Activated CD8-positive, alpha-beta memory T cell treated with anti-CD3 and anti-CD28 coated beads, Interleukin-2, amount 10 ng/mL, durations not matched to agents 7 days and 5 days (primary cell): ENCODE results near the gene TMEM143. TPM values are rescaled to one million over a fixed set of nuclear protein-coding genes. Genes with fewer than 3 reads are reported as not detected.
"Not testable (repeated sequence)": the region's sequence is repeated elsewhere in the genome, so short reads cannot be mapped to it uniquely, and the experiment has no call there.

Experiments
- ATAC-seq: fragments of 150-1000 bp; cut with Tn5 transposase; one replicate; pipeline ENCODE4 v1.10.0; 2021; ENCODE audit warnings: moderate library complexity
- CTCF ChIA-PET: fragments of 350-600 bp; sonication (Branson Sonifier 250); formaldehyde crosslinking; loops from one replicate; lab custom pipeline; 2021; ENCODE audit warnings: antibody characterized with exemption; lab: Charles Lee
- DNase-seq: peaks from one replicate; pipeline ENCODE4 v3.0.0-alpha.2; 2020
- H3K27ac Mint-ChIP-seq: one replicate; pipeline ENCODE4 v1.8.0; 2021; ENCODE audit warnings: mild to moderate bottlenecking, mixed read lengths
- H3K27me3 Mint-ChIP-seq: one replicate; pipeline ENCODE4 v1.8.0; 2021; ENCODE audit warnings: mixed read lengths
- H3K36me3 Mint-ChIP-seq: one replicate; pipeline ENCODE4 v1.8.0; 2021; ENCODE audit warnings: mild to moderate bottlenecking, mixed read lengths
- H3K4me1 Mint-ChIP-seq: one replicate; pipeline ENCODE4 v1.8.0; 2021; ENCODE audit warnings: mixed read lengths
- H3K4me3 Mint-ChIP-seq: one replicate; pipeline ENCODE4 v1.8.0; 2021; ENCODE audit warnings: mild to moderate bottlenecking, moderate library complexity, mixed read lengths
- H3K9me3 Mint-ChIP-seq: one replicate; pipeline ENCODE4 v1.8.0; 2022; ENCODE audit warnings: low read depth, mixed read lengths
- total RNA-seq, 2 experiments: library from RNA; stranded (reverse); gene quantifications; one replicate each; pipeline ENCODE4 v1.2.3, GENCODE V29; 2021

Gene TMEM143
- total RNA-seq, 2 experiments from 2014 or later, result 16.7 to 22.3 TPM

DNA sequence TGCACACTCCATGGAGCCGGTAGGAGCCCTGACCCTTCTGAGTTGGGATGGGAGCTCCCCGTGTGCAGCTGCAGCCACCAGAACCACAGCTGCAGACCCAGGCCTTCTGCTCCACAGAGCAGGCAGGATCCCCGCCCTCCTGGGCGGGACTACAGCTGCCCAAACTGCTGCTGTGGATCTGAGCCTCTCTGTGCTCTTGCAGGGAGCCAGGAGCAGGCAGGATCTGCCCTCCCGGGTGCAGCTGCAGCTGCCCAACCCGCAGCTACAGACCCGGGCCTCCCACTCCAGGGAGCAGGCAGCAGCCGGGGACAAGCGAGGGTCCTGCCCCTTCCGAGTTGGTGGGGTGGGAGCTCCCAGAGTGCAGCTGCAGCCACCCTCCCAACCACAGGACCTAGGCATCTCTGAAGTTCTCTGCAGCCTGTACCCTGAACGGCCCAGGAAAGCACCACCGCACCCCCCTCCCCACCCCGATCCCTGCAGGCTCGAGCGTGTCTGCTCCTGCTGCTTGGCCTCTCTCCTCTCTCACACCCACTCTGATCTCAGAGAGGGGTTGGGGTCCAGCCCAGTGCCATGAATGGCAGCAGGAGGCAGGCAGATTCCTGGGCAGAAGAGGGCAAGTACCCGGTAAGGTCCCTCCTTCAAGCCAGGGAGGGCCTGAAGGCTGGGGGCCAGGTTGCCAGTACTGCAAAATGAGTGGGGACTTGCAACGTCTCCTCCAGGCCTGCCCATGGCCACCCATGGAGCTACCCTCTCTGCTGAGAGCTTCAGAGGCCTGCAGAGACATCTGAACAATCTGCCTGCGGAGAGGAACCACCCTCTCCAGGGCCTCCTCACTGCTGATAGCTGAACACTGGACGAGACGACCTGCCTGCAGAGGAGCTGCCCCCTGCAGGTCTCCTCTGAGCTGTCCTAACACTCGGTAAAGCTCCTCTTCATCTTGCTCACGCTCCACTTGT, 54.8 kb downstream of the TMEM143 start:
- CTCF ChIA-PET, result interaction anchor here (1.2 to 1.6 kb wide), 4 partner anchors 9 to 54 kb away, joined by 3 to 6 read pairs (median 4); no protein-coding TSS in a partner anchor
- H3K4me1 Mint-ChIP-seq, result no peaks in the 10 kb centered on the region

DNA sequence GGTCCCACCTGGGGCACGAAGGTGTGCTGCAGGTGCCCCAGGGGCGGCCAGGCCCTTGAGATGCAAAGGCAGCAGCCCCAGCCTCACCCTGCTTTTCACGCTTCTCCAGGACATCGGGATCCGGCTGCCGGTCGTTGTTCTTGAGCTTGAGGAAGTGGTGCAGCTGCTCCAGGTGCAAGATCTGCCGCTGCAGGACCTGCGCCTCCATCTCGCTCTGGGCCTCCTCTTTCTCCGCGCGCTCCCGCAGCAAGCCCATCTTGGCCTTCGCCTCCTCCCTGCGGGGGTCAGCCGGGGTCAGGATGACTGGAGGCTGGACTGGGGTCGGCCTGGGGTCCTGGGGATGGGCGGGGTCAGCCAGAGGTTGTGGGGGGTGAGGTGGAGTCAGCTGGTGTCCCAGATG, 59.9 kb downstream of the TMEM143 start:
- no peaks in the 10 kb centered on the region for H3K9me3 Mint-ChIP-seq
- H3K4me3 Mint-ChIP-seq, result no peak overlapping the region
- DNase-seq (no peak), ATAC-seq (no peak)
- H3K4me1 Mint-ChIP-seq, result no peaks in the 10 kb centered on the region
- no peaks in the 10 kb centered on the region for H3K36me3 Mint-ChIP-seq
- peaks cover 5% of the 10 kb centered on the region for H3K27me3 Mint-ChIP-seq
- no peak overlapping the region for H3K27ac Mint-ChIP-seq
- CTCF ChIA-PET, result interaction anchor here (1.1 kb wide), 1 partner anchor 14 kb away, joined by 3 read pairs; no protein-coding TSS in a partner anchor

More for the DNA sequence above, 54.8 kb downstream of the TMEM143 start:
- peaks cover 5% of the 10 kb centered on the region for H3K27me3 Mint-ChIP-seq
- no peaks in the 10 kb centered on the region for H3K36me3 Mint-ChIP-seq
- H3K4me3 Mint-ChIP-seq, result no peak overlapping the region
- ATAC-seq (no peak), DNase-seq (no peak)
- H3K9me3 Mint-ChIP-seq, result no peaks in the 10 kb centered on the region
- H3K27ac Mint-ChIP-seq, result no peak overlapping the region

GRCh38 chr19:48303367-48303766, 60.4 kb downstream of the TMEM143 start:
- no peak for ATAC-seq
- Mint-ChIP-seq H3K27me3 (peaks cover 5% of the 10 kb centered on the region), H3K4me3 (no peak overlapping the region), H3K27ac (no peak overlapping the region), H3K36me3 (no peaks in the 10 kb centered on the region), H3K9me3 (no peaks in the 10 kb centered on the region), H3K4me1 (no peaks in the 10 kb centered on the region)
- no peak for DNase-seq
- CTCF ChIA-PET, result no interaction called here

- no peaks in the 10 kb centered on the region for H3K4me1 Mint-ChIP-seq
- CTCF ChIA-PET, result no interaction called here
- H3K27ac Mint-ChIP-seq, result no peak overlapping the region
- DNase-seq (no peak), ATAC-seq (no peak)
- H3K9me3 Mint-ChIP-seq, result no peaks in the 10 kb centered on the region
- H3K27me3 Mint-ChIP-seq, result peaks cover 5% of the 10 kb centered on the region
- no peak overlapping the region for H3K4me3 Mint-ChIP-seq
- no peaks in the 10 kb centered on the region for H3K36me3 Mint-ChIP-seq
Observed at GRCh38 chr19:48302600-48302959, 61.2 kb downstream of the TMEM143 start.

DNA sequence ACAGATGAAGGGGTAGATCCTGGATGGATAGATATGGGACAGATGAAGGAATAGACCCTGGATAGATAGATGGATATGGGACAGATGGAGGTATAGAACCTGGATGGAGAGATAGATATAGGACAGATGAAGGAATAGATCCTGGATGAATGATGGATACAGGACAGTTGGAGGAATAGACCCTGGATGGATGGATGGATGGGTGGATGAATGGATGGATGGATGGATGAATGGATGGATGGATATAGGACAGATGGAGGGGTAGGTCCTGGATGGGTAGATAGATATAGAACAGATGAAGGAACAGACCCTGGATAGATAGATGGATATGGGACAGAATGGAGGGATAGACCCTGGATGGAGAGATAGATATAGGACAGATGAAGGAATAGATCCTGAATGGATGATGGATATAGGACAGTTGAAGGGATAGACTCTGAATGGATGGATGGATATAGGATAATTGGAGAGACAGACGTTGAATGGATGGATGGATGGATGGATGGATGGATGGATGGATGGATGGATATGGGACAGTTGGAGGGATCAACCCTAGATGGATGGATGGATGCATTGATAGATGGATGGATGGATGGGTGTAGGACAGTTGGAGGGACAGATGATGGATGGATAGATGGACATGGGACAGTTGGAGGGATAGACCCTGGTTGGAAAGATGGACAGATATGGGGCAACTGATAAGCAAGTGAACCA, 61.7 kb downstream of the TMEM143 start:
- ATAC-seq, result no peak
- H3K36me3 Mint-ChIP-seq, result no peaks in the 10 kb centered on the region
- no peaks in the 10 kb centered on the region for H3K9me3 Mint-ChIP-seq
- no peak for DNase-seq
- CTCF ChIA-PET, result no interaction called here
- H3K27me3 Mint-ChIP-seq, result peaks cover 5% of the 10 kb centered on the region
- H3K4me1 Mint-ChIP-seq, result no peaks in the 10 kb centered on the region
- H3K27ac Mint-ChIP-seq, result no peak overlapping the region
- no peak overlapping the region for H3K4me3 Mint-ChIP-seq

- no peaks in the 10 kb centered on the region for H3K9me3 Mint-ChIP-seq
- DNase-seq (no peak), ATAC-seq (no peak)
- H3K4me1 Mint-ChIP-seq, result no peaks in the 10 kb centered on the region
- no peaks in the 10 kb centered on the region for H3K27me3 Mint-ChIP-seq
- no peaks in the 10 kb centered on the region for H3K36me3 Mint-ChIP-seq
- no peak overlapping the region for H3K27ac Mint-ChIP-seq
- H3K4me3 Mint-ChIP-seq, result no peak overlapping the region
- CTCF ChIA-PET, result no interaction called here
Observed at GRCh38 chr19:48297975-48298374, 65.8 kb downstream of the TMEM143 start.

- Mint-ChIP-seq H3K9me3 (no peaks in the 10 kb centered on the region), H3K36me3 (no peaks in the 10 kb centered on the region), H3K27ac (no peak overlapping the region), H3K27me3 (no peaks in the 10 kb centered on the region), H3K4me1 (no peaks in the 10 kb centered on the region), H3K4me3 (no peak overlapping the region)
- CTCF ChIA-PET, result no interaction called here
- DNase-seq (no peak), ATAC-seq (no peak)
Observed at GRCh38 chr19:48296963-48297734, 66.6 kb downstream of the TMEM143 start.

DNA sequence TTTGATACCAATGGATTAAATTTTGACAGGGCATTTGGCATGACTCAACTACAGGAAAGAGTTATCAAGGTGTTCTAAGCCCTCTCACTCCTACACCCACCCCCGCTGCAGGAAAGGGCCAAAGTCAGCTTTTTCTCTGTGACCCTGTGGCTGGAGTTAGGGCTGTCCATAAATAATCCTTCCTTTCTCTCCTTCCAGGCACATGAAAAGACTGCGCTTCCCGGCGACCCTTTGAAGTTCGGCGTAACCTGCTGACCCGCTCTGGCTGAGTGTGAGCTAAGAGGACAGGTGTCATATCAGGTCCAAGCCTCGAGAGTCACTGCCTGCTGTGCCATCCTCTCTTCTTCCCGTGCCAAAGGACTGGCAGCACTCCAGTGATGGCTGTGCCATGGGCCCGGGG, 68.3 kb downstream of the TMEM143 start:
- Mint-ChIP-seq H3K4me3 (no peak overlapping the region), H3K4me1 (peaks cover 10% of the 10 kb centered on the region), H3K27me3 (no peaks in the 10 kb centered on the region), H3K9me3 (no peaks in the 10 kb centered on the region), H3K27ac (no peak overlapping the region), H3K36me3 (no peaks in the 10 kb centered on the region)
- ATAC-seq, result no peak
- no peak for DNase-seq
- CTCF ChIA-PET, result interaction anchor here (1.2 kb wide), 1 partner anchor 27 kb away, joined by 4 read pairs; no protein-coding TSS in a partner anchor

DNA sequence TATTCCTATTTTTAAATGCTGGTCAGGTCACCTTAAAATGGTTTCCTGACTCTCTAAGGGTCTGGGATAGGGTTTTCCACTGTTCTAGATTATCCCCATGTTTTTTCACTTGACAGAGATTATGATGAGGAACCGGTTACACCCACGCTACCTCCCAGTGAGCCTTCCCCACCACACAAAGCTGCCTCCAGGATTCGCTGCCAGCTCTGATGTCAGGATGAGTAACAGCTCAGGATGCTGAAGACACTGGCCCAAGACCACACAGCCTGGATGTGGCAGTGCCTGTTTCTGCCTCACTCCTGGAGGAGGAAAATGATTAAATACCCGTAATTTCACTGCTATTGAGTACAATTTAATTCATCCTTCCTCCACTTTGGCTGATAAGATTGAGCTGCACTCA, 70.9 kb downstream of the TMEM143 start:
- Mint-ChIP-seq H3K27ac (no peak overlapping the region), H3K4me3 (no peak overlapping the region), H3K27me3 (peaks cover 4% of the 10 kb centered on the region), H3K36me3 (no peaks in the 10 kb centered on the region), H3K9me3 (no peaks in the 10 kb centered on the region), H3K4me1 (peaks cover 10% of the 10 kb centered on the region)
- no peak for ATAC-seq
- CTCF ChIA-PET, result interaction anchor here (2.0 to 6.9 kb wide), 2 partner anchors 20 to 25 kb away, joined by 5 to 41 read pairs; no protein-coding TSS in a partner anchor
- no peak for DNase-seq

GRCh38 chr19:48291489-48291815, 72.3 kb downstream of the TMEM143 start:
- not testable (repeated sequence) for ATAC-seq, DNase-seq, H3K4me3 Mint-ChIP-seq, H3K9me3 Mint-ChIP-seq, H3K36me3 Mint-ChIP-seq, H3K27ac Mint-ChIP-seq, H3K4me1 Mint-ChIP-seq, H3K27me3 Mint-ChIP-seq
- CTCF ChIA-PET, result interaction anchor here (0.7 to 6.9 kb wide), 6 partner anchors 10 to 100 kb away, joined by 3 to 41 read pairs (median 4); partner anchors contain the start of gene KDELR1

DNA sequence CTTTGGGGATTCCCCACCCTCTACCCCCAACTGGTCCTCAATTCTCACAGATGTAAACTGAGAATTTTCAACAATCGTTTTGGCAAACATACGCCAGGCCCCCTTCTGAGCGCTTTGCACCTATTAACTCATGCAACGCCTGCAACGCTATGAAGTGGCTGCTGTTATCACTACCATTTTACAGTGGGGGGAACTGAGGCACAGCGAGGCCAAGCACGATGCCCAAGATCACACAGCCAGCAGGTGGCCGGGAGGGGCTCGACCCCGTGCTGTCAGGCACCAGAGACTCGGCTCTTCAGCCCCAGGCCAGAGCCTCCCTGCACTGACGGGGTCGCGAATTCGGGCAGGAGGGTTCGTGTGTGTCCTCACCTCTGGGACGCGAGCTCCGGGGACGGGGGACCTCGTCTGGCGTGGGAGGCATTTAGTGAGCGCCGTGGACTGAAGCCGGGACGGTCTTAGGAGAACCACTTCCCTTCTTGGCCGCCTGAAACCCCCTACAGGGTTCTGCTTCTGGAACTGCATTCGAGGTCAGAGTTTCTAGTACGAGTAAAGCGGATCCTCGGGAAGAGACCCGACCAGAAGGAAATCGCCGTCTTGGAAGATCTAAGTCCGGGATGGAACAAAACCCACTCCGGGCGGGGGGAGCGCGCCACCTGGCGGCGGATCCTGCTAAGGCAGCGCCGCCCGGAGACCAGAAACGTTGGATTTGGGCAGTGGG, 72.8 kb downstream of the TMEM143 start:
- peak overlapping the region; percentile 58 for H3K4me3 Mint-ChIP-seq
- peak; percentile 85 for ATAC-seq
- no peak overlapping the region for H3K27ac Mint-ChIP-seq
- H3K36me3 Mint-ChIP-seq, result no peaks in the 10 kb centered on the region
- peaks cover 6% of the 10 kb centered on the region for H3K27me3 Mint-ChIP-seq
- CTCF ChIA-PET, result interaction anchor here (0.6 to 6.9 kb wide), 9 partner anchors 9 to 293 kb away, joined by 3 to 41 read pairs (median 5); partner anchors contain the start of gene KDELR1
- peaks cover 10% of the 10 kb centered on the region for H3K4me1 Mint-ChIP-seq
- no peaks in the 10 kb centered on the region for H3K9me3 Mint-ChIP-seq
- peak; percentile 59 for DNase-seq

GRCh38 chr19:48290401-48290770, 73.4 kb downstream of the TMEM143 start:
- Mint-ChIP-seq H3K36me3 (no peaks in the 10 kb centered on the region), H3K27me3 (peaks cover 6% of the 10 kb centered on the region), H3K4me3 (no peak overlapping the region), H3K27ac (no peak overlapping the region), H3K4me1 (peaks cover 10% of the 10 kb centered on the region), H3K9me3 (no peaks in the 10 kb centered on the region)
- CTCF ChIA-PET, result interaction anchor here (0.6 to 6.9 kb wide), 8 partner anchors 9 to 294 kb away, joined by 3 to 41 read pairs (median 6); partner anchors contain the start of gene KDELR1
- DNase-seq, result no peak
- no peak for ATAC-seq
